ENCODE results near the gene CIRBP.
A peak's percentile ranks its signal among the peaks of the same experiment; 100 is the strongest.

CIRBP gene

DNA sequence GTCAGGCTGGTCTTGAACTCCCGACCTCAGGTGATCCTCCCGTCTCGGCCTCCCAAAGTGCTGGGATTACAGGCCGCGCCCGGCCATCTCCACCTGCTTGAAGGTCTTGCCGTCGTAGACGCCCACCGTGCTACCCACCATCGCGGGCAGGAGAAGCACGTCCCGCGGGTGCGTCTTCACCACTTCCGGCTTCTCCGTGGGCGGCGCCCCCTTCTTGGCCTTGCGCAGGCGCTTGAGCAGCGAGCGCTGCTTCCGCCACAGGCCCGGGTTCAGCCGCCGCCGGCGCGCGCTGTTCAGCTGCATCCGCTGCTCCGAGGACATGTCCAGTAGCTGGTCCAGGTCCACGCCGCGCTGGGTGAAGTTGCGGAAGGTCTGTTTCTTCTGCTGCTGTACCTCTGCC lies 38.2 kb downstream of the CIRBP start:
- TF ChIP-seq, protein P1, sequence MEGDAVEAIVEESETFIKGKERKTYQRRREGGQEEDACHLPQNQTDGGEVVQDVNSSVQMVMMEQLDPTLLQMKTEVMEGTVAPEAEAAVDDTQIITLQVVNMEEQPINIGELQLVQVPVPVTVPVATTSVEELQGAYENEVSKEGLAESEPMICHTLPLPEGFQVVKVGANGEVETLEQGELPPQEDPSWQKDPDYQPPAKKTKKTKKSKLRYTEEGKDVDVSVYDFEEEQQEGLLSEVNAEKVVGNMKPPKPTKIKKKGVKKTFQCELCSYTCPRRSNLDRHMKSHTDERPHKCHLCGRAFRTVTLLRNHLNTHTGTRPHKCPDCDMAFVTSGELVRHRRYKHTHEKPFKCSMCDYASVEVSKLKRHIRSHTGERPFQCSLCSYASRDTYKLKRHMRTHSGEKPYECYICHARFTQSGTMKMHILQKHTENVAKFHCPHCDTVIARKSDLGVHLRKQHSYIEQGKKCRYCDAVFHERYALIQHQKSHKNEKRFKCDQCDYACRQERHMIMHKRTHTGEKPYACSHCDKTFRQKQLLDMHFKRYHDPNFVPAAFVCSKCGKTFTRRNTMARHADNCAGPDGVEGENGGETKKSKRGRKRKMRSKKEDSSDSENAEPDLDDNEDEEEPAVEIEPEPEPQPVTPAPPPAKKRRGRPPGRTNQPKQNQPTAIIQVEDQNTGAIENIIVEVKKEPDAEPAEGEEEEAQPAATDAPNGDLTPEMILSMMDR (IDR thresholded peaks at IDR 0.05; ENCODE audit: control extremely low read depth, extremely low read depth, low read depth, missing control alignments) = no peak
- DNase-seq (ENCODE audit: extremely low spot score) = peak; percentile 72
- POLR2A ChIA-PET = interaction anchor here (0.7 kb wide), 1 partner anchor 604 kb away, joined by 8 read pairs; no protein-coding TSS in a partner anchor
- CTCF ChIA-PET = interaction anchor here (1.9 kb wide), 1 partner anchor 28 kb away, joined by 4 read pairs; no protein-coding TSS in a partner anchor

DNA sequence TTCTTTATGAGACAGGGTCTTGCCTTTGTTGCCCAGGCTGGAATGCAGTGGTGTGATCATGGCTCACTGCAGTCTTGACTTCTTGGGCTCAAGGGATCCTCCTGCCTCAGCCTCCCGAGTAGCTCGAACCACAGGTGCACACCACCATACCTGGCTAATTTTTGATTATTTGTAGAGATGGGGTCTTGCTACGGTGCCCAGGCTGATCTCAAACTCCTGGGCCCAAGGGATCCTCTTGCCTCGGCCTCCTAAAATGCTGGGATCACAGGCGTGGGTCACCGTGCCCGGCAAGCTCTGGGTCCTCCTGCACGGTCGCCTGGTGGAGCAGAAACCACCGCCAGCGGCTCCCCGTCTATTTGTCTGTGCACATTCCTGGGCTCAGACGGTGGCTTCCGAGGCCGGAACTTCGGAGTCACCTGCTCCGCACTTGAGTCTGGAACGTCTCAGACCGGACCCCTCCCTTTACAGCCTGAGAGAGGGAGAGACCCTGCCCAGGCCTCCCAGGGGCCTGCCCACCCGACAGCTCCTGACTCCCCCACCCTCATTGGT lies 38.7 kb downstream of the CIRBP start:
- CTCF ChIA-PET = interaction anchor here (1.4 to 1.9 kb wide), 2 partner anchors 10 to 28 kb away, joined by 3 to 4 read pairs; no protein-coding TSS in a partner anchor
- POLR2A ChIA-PET = no interaction called here

DNA sequence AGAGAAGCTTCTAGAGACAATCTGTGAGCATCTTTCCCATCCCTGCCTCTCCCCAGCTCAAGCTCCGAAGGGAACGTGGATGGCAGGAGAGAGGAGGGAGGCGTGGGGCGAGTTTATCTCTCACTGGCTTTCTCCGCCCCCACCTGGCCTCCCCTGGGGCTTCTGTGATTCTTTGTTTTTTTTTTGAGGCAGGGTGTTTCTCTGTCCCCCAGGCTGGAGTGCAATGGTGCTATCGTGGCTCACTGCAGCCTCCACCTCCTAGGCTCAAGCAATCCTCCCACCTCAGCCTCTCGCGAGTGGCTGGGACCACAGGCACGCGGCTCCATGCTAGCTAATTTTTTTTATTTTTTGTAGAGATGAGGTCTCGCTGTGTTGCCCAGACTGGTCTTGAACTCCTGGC lies 39.6 kb downstream of the CIRBP start:
- TF ChIP-seq, protein P1 (IDR thresholded peaks at IDR 0.05; ENCODE audit: control extremely low read depth, extremely low read depth, low read depth, missing control alignments) = no peak
- DNase-seq (ENCODE audit: extremely low spot score) = no peak
- ChIA-PET CTCF (interaction anchor here (1.4 to 1.9 kb wide), 2 partner anchors 9 to 29 kb away, joined by 3 to 4 read pairs; no protein-coding TSS in a partner anchor), POLR2A (no interaction called here)

More for the DNA sequence above, 38.7 kb downstream of the CIRBP start:
- DNase-seq (ENCODE audit: extremely low spot score) = no peak
- TF ChIP-seq, protein P1 (IDR thresholded peaks at IDR 0.05; ENCODE audit: control extremely low read depth, extremely low read depth, low read depth, missing control alignments) = no peak

DNA sequence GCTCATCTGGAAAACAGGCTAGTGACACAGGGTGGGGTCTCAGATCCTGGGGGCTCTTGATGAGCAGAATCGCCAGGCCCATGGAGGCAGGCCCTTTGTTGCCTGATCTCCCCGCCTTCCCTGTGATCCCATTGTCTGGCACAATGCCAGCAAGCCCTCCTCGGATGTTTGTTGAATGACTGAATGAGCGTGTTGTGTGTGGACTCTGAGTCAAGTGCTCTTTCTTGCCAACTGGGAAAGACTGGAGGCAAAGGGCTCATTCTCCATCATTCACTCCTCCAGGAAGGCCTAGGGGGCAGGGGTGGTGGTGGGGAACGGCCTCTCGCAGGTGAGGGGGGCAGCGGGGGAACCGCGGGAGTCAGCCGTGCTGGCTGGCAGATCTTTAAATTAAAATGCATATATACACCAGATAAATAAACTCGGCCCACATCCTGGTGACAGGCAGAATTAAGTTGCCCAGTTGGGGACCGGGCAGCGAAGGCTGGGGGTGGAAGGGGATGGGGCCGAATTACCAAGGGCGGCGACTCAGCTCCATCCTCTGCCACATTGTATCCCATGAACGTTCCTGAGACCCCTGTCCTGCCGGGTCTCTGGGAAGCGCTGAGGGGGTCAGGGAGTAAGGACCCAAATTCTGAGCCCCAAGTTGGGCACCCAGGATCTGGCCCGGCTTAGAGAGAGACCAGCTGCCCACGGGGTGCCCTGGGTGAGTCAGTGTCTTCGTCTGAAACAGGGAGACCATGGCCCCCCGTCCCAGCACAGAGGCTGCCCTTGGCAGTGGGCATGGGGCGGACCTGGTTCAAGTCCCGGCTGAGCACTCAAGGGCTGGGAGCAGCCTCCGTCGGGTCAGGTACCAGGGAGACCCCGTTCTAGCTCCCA lies 41.1 kb downstream of the CIRBP start:
- DNase-seq (ENCODE audit: extremely low spot score) = no peak
- POLR2A ChIA-PET = no interaction called here
- TF ChIP-seq, protein P1 (IDR thresholded peaks at IDR 0.05; ENCODE audit: control extremely low read depth, extremely low read depth, low read depth, missing control alignments) = no peak
- CTCF ChIA-PET = interaction anchor here (0.5 to 0.7 kb wide), 2 partner anchors 61 to 194 kb away, joined by 3 read pairs; no protein-coding TSS in a partner anchor

DNA sequence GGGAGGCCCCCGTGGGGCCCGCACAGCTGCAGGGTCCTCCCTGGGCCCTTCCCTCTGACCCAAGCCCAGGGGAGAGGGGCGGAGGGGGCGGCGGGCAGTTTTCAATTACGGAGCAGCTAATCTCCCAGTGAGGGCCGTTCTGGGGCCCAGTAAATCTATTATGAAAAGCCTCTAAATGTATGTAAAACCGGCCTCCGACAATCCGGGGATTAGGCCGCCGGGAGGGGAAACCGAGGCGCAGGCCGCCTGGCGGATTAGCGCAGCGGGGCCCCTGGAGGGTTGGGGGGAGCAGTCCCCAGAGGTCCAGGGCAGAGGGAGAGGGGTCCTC lies 41.7 kb downstream of the CIRBP start:
- POLR2A ChIA-PET = no interaction called here
- TF ChIP-seq, protein P1 (IDR thresholded peaks at IDR 0.05; ENCODE audit: control extremely low read depth, extremely low read depth, low read depth, missing control alignments) = no peak
- CTCF ChIA-PET = interaction anchor here (0.7 kb wide), 1 partner anchor 60 kb away, joined by 3 read pairs; no protein-coding TSS in a partner anchor
- no peak for DNase-seq (ENCODE audit: extremely low spot score)

DNA sequence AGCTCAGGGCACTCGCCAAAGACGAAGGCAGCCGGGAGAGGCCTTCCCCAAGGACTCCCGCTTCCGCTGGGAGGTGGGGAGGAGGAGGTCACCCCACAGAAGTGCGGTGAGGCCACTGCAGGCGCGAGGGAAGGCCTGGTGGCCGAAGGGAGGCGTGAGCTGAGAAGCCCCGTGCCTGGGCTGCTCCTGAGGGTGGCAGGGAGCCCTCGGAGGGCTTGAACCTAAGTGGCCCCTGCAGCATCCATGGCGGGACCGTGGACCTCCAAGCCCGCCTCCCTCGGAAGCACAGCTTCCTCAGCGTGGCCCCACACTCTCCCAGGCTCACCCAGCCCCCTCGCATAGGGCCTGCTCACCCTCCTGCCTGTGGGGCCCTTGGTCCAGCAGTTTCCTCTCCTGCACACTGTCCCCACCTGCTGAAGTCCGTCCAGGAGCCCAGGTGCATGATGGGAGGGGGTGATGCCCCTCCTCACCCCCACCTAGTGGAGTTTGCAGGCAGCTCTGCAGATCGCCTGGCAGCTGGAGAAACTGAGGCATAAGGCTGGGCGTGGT lies 42.5 kb downstream of the CIRBP start:
- TF ChIP-seq, protein P1 (IDR thresholded peaks at IDR 0.05; ENCODE audit: control extremely low read depth, extremely low read depth, low read depth, missing control alignments) = no peak
- no peak for DNase-seq (ENCODE audit: extremely low spot score)
- POLR2A ChIA-PET = no interaction called here
- CTCF ChIA-PET = interaction anchor here (1.8 to 7.6 kb wide), 2 partner anchors 32 to 60 kb away, joined by 5 to 47 read pairs; no protein-coding TSS in a partner anchor

Measured in GM10248 (cell line).